Left ventricle myocardium inferior (tissue), 1 donor: Measurements from ENCODE around the gene SLC4A1. TPM values are rescaled to one million over a fixed set of nuclear protein-coding genes. Genes with fewer than 3 reads are reported as not detected.

ENCODE experiments used
- DNase-seq: peaks from one replicate; pipeline ENCODE4 v3.0.0-alpha.2; 2020
- H3K27ac ChIP-seq: fragments of 200-600 bp; replicated peaks from 2 replicates; pipeline ENCODE4 v1.8.0; 2021
- H3K27me3 ChIP-seq: fragments of 200-600 bp; 2 replicates; pipeline ENCODE4 v1.8.0; 2021; ENCODE audit warnings: low read depth
- H3K36me3 ChIP-seq: fragments of 200-600 bp; 2 replicates; pipeline ENCODE4 v1.8.0; 2021
- H3K4me1 ChIP-seq: fragments of 200-600 bp; 2 replicates; pipeline ENCODE4 v1.8.0; 2021
- H3K4me3 ChIP-seq: fragments of 200-600 bp; 2 replicates; pipeline ENCODE4 v1.8.0; 2021; ENCODE audit warnings: mild to moderate bottlenecking, moderate library complexity
- H3K9me3 ChIP-seq: fragments of 200-600 bp; replicated peaks from 2 replicates; pipeline ENCODE4 v1.8.0; 2021
- intact Hi-C: fragments of 100-400 bp; cut with micrococcal nuclease; formaldehyde crosslinking; loops from one replicate; pipeline ENCODE4 v1.11.0; 2022
- total RNA-seq: library from RNA; stranded (reverse); fragmentation: NEBNext Ultra II Directional; extraction: Animal tissue kit (Norgen Biotek cat#: 25700); gene quantifications from one replicate; pipeline ENCODE4 v1.2.1, GENCODE V29; 2021
- TF ChIP-seq, protein P1 (sequence below): fragments of 200-600 bp; IDR thresholded peaks from 2 replicates; pipeline ENCODE4 v1.8.0; 2021; ENCODE audit warnings: antibody characterized with exemption, mild to moderate bottlenecking, borderline replicate concordance
- donor health status: DM: no; HTN: yes; CAD: no; lungs with severe emphysema.

Gene SLC4A1
- total RNA-seq, 1 donor from 2014 or later, result not detected

DNA sequence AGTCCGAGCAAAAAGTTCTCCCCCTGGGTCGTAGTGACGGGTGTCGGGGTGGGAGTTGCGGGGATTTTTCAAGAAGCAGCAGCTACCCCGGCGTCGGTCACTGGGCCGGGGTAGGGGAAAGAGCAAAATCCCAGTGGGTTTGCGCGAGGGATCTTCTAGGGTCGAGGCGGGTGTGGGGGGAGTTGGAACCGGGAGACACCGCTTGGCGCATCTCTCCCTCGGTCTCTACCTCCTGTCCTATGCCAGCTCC lies 46.1 kb downstream of the SLC4A1 start:
- peaks cover 60% of the 10 kb centered on the region for H3K4me1 ChIP-seq
- TF ChIP-seq, protein P1, sequence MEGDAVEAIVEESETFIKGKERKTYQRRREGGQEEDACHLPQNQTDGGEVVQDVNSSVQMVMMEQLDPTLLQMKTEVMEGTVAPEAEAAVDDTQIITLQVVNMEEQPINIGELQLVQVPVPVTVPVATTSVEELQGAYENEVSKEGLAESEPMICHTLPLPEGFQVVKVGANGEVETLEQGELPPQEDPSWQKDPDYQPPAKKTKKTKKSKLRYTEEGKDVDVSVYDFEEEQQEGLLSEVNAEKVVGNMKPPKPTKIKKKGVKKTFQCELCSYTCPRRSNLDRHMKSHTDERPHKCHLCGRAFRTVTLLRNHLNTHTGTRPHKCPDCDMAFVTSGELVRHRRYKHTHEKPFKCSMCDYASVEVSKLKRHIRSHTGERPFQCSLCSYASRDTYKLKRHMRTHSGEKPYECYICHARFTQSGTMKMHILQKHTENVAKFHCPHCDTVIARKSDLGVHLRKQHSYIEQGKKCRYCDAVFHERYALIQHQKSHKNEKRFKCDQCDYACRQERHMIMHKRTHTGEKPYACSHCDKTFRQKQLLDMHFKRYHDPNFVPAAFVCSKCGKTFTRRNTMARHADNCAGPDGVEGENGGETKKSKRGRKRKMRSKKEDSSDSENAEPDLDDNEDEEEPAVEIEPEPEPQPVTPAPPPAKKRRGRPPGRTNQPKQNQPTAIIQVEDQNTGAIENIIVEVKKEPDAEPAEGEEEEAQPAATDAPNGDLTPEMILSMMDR, result no peak

DNA sequence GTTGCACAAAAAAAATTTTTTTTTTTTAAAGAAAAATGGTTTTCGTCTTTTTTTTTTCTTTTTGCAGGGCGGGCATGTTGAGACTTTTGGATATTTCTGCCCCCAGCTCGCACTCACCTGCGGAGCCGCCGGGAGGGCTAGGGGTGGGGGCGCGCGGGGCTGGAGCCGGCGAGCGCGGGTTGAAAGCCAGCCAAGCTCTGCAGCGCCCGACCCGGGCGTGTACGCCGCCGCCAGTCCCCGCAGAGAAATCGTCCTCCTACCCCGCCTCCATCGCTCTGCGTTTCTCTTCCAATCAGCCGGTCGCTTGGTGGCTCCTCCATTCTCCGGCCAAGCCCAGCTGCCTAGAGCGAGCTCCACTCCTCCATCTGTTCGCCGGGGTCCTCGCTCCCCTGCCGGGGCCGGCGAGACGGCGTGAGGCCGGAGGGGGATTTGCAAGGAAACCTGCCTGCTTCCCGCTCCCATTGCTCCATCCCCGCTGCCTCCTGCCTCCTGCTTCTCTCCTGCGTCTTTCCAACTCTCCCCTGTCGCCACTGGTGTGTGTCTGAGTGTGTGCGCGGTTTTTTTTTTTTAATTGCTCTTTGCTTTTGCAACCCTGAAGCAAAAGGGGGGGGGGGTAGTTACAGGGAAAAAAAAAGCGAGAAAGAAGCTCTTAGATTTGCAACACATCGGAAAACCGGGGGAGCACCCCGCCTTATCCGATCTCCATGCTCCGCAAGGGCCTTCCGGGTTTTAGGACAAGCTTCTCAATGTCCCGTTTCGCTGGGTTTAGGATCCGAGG lies 46.7 kb downstream of the SLC4A1 start:
- no peaks in the 10 kb centered on the region for H3K27me3 ChIP-seq
- H3K27ac ChIP-seq, result peak overlapping the region; percentile 100
- intact Hi-C loops, result no loop called here
- no peaks in the 10 kb centered on the region for H3K9me3 ChIP-seq
- peak overlapping the region; percentile 84 for H3K4me3 ChIP-seq
- H3K4me1 ChIP-seq, result peaks cover 65% of the 10 kb centered on the region
- H3K36me3 ChIP-seq, result peaks cover 12% of the 10 kb centered on the region
- peak; percentile 85 for DNase-seq
- TF ChIP-seq, protein P1, result peak; percentile 27

More for the DNA sequence above, 46.1 kb downstream of the SLC4A1 start:
- Histone ChIP-seq H3K4me3 (peak overlapping the region; percentile 84), H3K27ac (peak overlapping the region; percentile 100), H3K27me3 (no peaks in the 10 kb centered on the region), H3K36me3 (peaks cover 6% of the 10 kb centered on the region), H3K9me3 (no peaks in the 10 kb centered on the region)
- intact Hi-C loops, result no loop called here
- DNase-seq, result no peak

DNA sequence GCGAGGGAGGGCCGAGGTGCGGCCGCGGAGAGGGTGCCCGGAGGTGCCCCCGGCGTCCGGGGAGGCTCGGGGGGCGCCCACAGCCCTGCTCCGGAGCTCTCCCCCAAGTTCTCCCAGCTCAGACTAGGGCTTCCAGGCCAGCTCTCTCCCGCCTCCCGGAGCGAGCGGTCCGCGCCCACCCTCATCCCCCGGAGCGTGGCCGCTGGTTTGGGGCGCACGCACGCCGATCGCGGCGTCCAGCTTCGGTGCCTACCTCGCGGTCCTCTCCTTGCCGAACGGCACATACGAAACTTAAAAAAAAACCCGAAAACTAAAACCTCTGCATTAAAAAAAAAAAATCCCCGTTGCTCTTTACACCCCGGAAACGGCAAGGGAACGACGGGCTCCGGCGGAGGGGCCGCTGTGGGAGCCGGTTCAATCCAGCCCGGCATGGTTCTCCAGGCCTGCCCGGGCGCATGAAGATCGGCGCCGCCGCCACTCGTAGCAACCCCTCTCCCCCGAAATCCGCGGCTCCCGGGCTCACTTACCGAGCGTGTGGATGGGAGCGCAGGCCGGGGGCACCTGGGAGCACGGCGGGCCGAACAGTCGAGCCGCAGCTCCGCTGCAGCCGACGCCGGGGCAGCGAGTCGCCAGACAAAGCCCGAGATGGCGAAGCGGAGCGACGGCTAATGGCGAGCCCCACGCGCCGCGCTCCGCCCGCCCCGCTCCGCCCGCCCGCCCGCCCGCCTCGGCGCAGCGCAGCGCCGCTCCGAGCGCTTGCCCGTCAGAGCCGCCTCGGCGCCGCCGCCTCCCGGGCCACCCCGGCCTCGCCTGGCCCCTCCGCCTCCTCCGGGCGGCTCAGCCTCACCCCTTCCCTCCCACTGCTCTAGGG lies 47.5 kb downstream of the SLC4A1 start:
- Histone ChIP-seq H3K4me1 (peaks cover 71% of the 10 kb centered on the region), H3K9me3 (no peaks in the 10 kb centered on the region), H3K27ac (peak overlapping the region; percentile 100), H3K4me3 (peak overlapping the region; percentile 84), H3K36me3 (peaks cover 20% of the 10 kb centered on the region), H3K27me3 (no peaks in the 10 kb centered on the region)
- intact Hi-C loops, result no loop called here
- TF ChIP-seq, protein P1, result no peak
- peak; percentile 51 for DNase-seq

DNA sequence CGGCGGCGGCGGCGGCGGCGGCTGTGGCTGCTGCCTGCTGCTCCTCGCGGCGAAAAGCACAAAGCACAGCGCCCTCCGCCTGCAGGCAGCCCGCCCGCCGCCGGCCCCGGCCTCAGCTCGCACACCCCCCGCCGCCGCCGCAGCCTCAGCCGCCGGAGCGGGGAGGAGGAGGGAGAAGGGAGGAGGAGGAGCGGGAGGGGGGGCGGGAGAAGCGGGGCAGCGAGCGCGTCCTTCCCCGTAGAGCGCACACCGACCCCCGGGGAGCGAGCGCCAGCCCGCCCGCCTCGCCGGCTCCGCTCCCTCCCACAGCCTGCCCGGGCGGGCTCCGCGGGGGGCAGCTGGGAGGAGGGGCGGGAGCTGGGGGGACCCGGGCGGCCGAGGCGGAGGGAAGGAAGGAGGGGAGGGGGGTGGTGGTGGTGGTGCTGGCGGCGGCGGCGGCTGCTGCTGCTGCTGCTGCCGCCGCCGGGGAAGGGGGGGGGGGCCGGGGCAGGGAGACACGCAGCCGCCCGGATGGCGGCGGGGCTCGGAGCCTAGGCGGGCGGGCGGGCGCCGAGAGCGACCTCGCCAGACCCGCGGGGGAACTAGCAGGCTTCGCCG lies 48.2 kb downstream of the SLC4A1 start, which contains the start of gene UBTF:
TSS of gene UBTF (minus strand) at position 60 of the 597 bp plus-strand sequence. CDS start 1,446 bp downstream, outside the sequence.
- intact Hi-C loops, result no loop called here
- peak within 1 kb of the TSS; percentile 100 for H3K27ac ChIP-seq
- peak; percentile 80 for DNase-seq
- H3K9me3 ChIP-seq, result no peaks in the 10 kb centered on the region
- no peaks in the 10 kb centered on the region for H3K27me3 ChIP-seq
- H3K4me3 ChIP-seq, result peak within 1 kb of the TSS; percentile 84
- peaks cover 74% of the 10 kb centered on the region for H3K4me1 ChIP-seq
- TF ChIP-seq, protein P1, result no peak
- H3K36me3 ChIP-seq, result peaks cover 27% of the 10 kb centered on the region

DNA sequence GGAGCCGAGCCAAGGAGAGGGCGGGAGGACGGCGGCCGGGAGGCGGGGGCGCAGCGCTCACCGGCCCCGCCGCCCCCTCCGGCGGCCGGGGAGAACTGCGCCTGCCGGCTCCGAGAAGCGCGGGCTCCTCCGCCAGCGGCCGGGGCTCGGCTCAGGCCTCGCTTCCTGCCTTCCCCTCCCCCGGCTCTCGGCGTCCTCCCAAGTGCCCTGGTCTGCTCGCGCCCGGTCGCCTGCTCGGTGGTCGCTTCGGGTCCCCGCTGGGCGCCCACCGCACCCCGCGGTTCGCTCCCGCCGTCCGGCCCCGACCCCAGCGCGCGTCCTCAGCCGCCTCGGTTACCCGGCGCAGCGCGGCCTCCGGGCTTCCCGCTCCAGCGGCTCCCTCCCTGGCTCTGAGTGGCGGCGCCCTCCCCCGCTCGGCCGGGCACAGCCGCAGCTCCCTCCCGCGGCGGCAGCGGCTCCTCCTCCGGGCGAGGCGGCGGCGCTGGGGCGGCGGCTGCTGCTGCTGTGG lies 48.8 kb downstream of the SLC4A1 start:
- intact Hi-C loops, result no loop called here
- TF ChIP-seq, protein P1, result peak; percentile 59
- H3K27me3 ChIP-seq, result no peaks in the 10 kb centered on the region
- peaks cover 33% of the 10 kb centered on the region for H3K36me3 ChIP-seq
- no peak for DNase-seq
- H3K4me1 ChIP-seq, result peaks cover 69% of the 10 kb centered on the region
- H3K27ac ChIP-seq, result peak overlapping the region; percentile 100
- peak overlapping the region; percentile 84 for H3K4me3 ChIP-seq
- H3K9me3 ChIP-seq, result no peaks in the 10 kb centered on the region
